Ascending aorta (tissue), 2 donors: Measurements from ENCODE around the gene HS6ST1. TPM values are rescaled to one million over a fixed set of nuclear protein-coding genes. Genes with fewer than 3 reads are reported as not detected.

Source experiments
- DNase-seq, 2 donors: peaks; one replicate each; pipeline ENCODE4 v3.0.0-alpha.2; 2019; ENCODE audit warnings: low spot score in 2 of 2
- H3K27ac ChIP-seq, 2 donors: fragments of 200-600 bp; sonication (generic); one replicate each; pipeline ENCODE4 v1.5.1; 2016 to 2017; ENCODE audit warnings: mild to moderate bottlenecking in 1 of 2
- H3K27me3 ChIP-seq: fragments of 200-600 bp; sonication (generic); one replicate; pipeline ENCODE4 v1.5.1; 2017
- H3K36me3 ChIP-seq, 2 donors: fragments of 200-600 bp; sonication (generic); one replicate each; pipeline ENCODE4 v1.5.1; 2016
- H3K4me1 ChIP-seq, 2 donors: fragments of 200-600 bp; sonication (generic); one replicate each; pipeline ENCODE4 v1.5.1; 2016 to 2017; ENCODE audit warnings: mild to moderate bottlenecking in 1 of 2
- H3K4me3 ChIP-seq, 2 donors: fragments of 200-600 bp; sonication (generic); one replicate each; pipeline ENCODE4 v1.5.1; 2016 to 2017; ENCODE audit warnings: mild to moderate bottlenecking in 1 of 2
- H3K9me3 ChIP-seq, 2 donors: fragments of 200-600 bp; sonication (generic); one replicate each; pipeline ENCODE4 v1.5.1; 2016
- intact Hi-C: fragments of 100-400 bp; cut with DNase I; formaldehyde crosslinking; loops from one replicate; pipeline ENCODE4 v1.15.1; 2023
- total RNA-seq: library from RNA; depleted of rRNA; stranded (reverse); fragments of >200 nt; gene quantifications from one replicate; pipeline ENCODE4 v1.1.0, GENCODE V29; 2016
- TF ChIP-seq, protein P1 (sequence below), 3 experiments: fragments of 200-600 bp in 2 of 3; fragments of 450-650 bp in 1 of 3; sonication (generic) in 2 of 3; IDR thresholded peaks; one replicate each; pipeline ENCODE4 v1.5.1; 2016 to 2019; ENCODE audit warnings: antibody characterized with exemption in 3 of 3, mild to moderate bottlenecking in 1 of 3, moderate library complexity in 1 of 3

Gene HS6ST1
- total RNA-seq, 1 donor from 2014 or later: 42.7 TPM

- H3K9me3 ChIP-seq: no peaks in the 10 kb centered on the region
- TF ChIP-seq, protein P1, sequence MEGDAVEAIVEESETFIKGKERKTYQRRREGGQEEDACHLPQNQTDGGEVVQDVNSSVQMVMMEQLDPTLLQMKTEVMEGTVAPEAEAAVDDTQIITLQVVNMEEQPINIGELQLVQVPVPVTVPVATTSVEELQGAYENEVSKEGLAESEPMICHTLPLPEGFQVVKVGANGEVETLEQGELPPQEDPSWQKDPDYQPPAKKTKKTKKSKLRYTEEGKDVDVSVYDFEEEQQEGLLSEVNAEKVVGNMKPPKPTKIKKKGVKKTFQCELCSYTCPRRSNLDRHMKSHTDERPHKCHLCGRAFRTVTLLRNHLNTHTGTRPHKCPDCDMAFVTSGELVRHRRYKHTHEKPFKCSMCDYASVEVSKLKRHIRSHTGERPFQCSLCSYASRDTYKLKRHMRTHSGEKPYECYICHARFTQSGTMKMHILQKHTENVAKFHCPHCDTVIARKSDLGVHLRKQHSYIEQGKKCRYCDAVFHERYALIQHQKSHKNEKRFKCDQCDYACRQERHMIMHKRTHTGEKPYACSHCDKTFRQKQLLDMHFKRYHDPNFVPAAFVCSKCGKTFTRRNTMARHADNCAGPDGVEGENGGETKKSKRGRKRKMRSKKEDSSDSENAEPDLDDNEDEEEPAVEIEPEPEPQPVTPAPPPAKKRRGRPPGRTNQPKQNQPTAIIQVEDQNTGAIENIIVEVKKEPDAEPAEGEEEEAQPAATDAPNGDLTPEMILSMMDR (IDR thresholded peaks at IDR 0.05): no peak
- H3K27me3 ChIP-seq: no peaks in the 10 kb centered on the region
- no peaks in the 10 kb centered on the region for H3K4me1 ChIP-seq
- no peak overlapping the region for H3K4me3 ChIP-seq
- intact Hi-C loops: no loop called here
- no peaks in the 10 kb centered on the region for H3K36me3 ChIP-seq
- DNase-seq: no peak
- H3K27ac ChIP-seq: no peak overlapping the region
These were observed 23.0 kb upstream of the HS6ST1 start for GRCh38 chr2:128341621-128342020.

DNA sequence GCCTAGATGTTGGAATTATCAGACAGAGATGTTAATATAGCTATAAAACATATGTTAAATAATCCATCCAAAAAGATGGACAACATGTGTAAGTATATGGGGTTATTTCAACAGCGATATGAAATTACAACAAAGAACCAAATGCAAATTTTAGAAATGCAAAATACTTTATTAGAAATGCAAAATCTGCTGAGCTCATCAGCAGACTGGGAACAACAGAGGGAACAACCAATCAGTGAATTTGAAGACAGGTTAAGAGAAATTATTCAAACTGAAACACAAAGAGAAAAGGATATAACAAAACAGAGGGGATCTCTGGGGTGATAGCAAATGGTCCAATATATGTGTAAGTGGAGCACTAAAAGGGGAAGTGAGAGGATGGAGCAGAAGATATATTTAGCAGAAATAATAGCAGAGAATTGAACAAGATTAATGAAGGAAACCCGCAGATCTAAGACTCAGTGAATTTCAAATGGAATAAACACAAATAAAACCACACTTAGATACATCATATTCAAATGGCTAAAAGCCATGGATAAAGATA, 13.5 kb upstream of the HS6ST1 start:
- peaks cover 0 to 26% of the 10 kb centered on the region in 2 donors for H3K9me3 ChIP-seq
- H3K27ac ChIP-seq: no peak overlapping the region
- H3K4me3 ChIP-seq: no peak overlapping the region
- no peaks in the 10 kb centered on the region for H3K27me3 ChIP-seq
- peaks cover 0 to 4% of the 10 kb centered on the region in 2 donors for H3K4me1 ChIP-seq
- DNase-seq: no peak
- intact Hi-C loops: no loop called here
- no peaks in the 10 kb centered on the region for H3K36me3 ChIP-seq
- TF ChIP-seq, protein P1 (IDR thresholded peaks at IDR 0.05): no peak

DNA sequence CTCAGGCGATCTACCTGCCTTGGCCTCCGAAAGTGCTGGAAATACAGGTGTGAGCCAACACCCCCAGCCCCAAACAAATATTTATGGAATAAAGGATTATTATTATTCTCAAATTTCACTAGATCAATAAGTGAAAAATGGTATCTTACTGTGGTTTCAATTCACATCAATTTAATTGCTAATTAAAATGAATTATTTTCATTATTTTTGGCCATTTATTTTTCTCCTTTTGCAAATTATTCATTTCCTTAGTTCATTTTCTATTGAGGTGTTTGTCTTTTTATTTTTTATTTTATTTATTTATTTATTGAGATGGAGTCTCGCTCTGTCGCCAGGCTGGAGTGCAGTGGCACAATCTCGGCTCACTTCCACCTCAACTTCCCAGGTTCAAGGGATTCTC, 11.9 kb upstream of the HS6ST1 start:
- peaks cover 4 to 6% of the 10 kb centered on the region in 2 donors for H3K4me1 ChIP-seq
- intact Hi-C loops: no loop called here

DNA sequence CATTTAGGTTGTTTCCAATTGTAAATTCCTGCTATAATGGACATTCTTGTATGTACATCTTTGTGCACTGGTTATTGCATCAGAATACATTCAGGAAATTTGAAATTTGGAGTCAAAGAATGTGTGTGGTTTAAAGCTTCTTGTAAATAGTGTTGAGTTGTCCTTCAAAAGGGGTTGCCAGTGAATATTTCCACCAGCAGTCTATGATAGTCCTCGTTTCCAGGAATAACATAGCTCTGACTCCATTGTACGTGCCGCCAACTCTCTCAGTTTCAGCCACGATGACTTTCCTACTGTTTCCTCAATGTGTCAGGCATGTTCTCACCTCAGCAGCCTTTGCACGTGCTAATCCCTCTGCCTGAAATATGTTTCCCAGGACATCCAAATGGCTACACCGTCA, 10.9 kb upstream of the HS6ST1 start:
- Histone ChIP-seq H3K4me3 (no peak overlapping the region), H3K27ac (no peak overlapping the region), H3K27me3 (no peaks in the 10 kb centered on the region), H3K36me3 (no peaks in the 10 kb centered on the region), H3K9me3 (peaks cover 0 to 17% of the 10 kb centered on the region in 2 donors), H3K4me1 (peaks cover 4 to 15% of the 10 kb centered on the region in 2 donors)
- TF ChIP-seq, protein P1 (IDR thresholded peaks at IDR 0.05): no peak
- intact Hi-C loops: loop anchor here (5.0 to 10.0 kb wide), 3 partner anchors 138 to 405 kb away; no protein-coding TSS in a partner anchor
- DNase-seq: no peak

More for the DNA sequence above, 11.9 kb upstream of the HS6ST1 start:
- Histone ChIP-seq H3K4me3 (no peak overlapping the region), H3K27me3 (no peaks in the 10 kb centered on the region), H3K9me3 (peaks cover 0 to 17% of the 10 kb centered on the region in 2 donors), H3K36me3 (no peaks in the 10 kb centered on the region), H3K27ac (no peak overlapping the region)
- DNase-seq: no peak
- TF ChIP-seq, protein P1 (IDR thresholded peaks at IDR 0.05): no peak

DNA sequence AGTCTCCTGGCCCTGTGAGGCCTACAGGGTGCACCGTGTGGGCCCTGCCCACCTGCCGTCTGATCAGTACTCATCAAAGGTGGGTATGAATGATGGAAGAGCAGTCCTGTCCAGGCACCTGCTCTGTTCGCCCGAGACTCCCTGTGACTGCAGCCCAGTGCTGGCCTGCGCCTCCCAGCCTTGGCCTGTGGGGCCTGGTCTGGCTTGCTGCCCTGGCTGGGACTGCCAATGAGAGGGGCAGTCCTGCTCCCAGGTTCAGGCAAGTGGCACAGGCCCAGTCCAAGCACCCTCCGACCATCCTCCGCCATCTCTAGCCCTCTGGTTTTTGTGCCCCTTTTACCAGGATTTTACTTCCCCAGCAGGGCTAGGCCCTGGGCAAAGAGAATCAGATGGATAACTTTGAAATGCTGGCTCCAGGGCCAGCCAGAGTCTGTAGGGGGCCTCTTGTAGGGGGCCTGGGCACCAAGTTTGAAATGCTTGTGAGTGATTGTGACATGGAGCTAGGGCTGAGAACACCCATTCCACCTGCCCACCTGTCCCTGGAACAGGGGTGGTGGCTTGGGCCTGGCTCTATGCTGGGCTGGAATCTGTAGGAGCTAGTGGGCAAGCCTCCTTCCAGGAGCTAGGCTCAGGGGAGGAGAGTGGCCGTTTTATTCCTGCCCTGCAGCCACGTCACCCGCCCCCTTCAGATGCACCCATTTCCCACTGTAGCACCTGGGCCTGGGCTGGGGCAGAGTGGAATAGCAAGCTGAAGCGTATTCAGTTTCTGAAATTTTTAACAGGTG, 8.7 kb upstream of the HS6ST1 start:
- H3K4me1 ChIP-seq: peaks cover 4 to 20% of the 10 kb centered on the region in 2 donors
- H3K36me3 ChIP-seq: no peaks in the 10 kb centered on the region
- H3K27me3 ChIP-seq: no peaks in the 10 kb centered on the region
- H3K9me3 ChIP-seq: peaks cover 0 to 13% of the 10 kb centered on the region in 2 donors
- intact Hi-C loops: loop anchor here (5.0 to 10.0 kb wide), 3 partner anchors 140 to 407 kb away; no protein-coding TSS in a partner anchor
- TF ChIP-seq, protein P1 (IDR thresholded peaks at IDR 0.05): no peak
- H3K4me3 ChIP-seq: no peak overlapping the region
- H3K27ac ChIP-seq: no peak overlapping the region
- DNase-seq: no peak
